M059J (cell line): ENCODE results near the gene LUZP2. TPM values are rescaled to one million over a fixed set of nuclear protein-coding genes. Genes with fewer than 3 reads are reported as not detected.

Source experiments
- DNase-seq: peaks from one replicate; pipeline ENCODE4 v3.0.0-alpha.2; 2012; ENCODE audit warnings: low read depth
- total RNA-seq: library from RNA; depleted of rRNA; stranded (reverse); fragments of >200 nt; shearing (Covaris generic); gene quantifications from 2 replicates; pipeline ENCODE4 v1.2.3, GENCODE V29; 2014

The LUZP2 gene
- total RNA-seq, 1 experiment from 2014 or later, result 3.2 TPM

- peak; percentile 41 for DNase-seq
Observed at GRCh38 chr11:24635588-24636290, 138.9 kb downstream of the LUZP2 start.

DNA sequence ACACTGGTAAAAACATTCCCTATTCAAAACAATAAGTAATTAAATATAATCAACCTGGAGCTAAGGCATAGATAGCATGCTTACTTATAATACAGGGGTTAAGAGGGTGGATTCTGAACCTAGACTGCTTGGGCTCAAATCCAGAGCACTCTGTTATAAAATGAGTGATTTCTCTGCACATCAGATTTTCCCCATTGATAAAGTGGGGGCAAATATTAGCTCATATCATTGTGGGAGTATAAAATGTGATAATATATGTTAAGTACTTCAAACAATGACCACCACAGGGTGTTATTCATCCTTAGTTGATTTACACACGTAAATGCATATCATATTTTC lies 139.4 kb downstream of the LUZP2 start:
- DNase-seq, result no peak

GRCh38 chr11:24637520-24637919 lies 140.7 kb downstream of the LUZP2 start:
- DNase-seq, result no peak

DNA sequence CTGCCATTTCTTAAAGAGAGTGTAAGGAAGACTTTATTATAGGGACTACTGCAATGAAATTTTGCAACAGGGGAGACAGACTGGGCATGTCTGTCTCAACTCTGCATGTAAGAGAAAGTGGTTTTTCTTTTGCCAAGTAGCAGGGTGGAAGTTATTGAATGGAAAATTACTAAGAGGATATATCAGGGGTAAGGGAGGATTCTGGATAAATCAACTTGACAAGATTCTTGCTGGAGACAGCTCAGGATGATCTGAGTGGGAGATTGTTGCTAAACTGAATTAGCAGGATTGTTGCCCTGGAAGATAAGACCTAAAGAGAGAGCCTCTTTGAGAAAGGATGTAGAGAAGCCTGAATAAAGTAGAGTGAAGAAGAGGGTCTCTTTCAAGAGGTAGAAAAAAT lies 145.8 kb downstream of the LUZP2 start:
- DNase-seq, result no peak

GRCh38 chr11:24645563-24645962 lies 148.7 kb downstream of the LUZP2 start:
- no peak for DNase-seq

DNA sequence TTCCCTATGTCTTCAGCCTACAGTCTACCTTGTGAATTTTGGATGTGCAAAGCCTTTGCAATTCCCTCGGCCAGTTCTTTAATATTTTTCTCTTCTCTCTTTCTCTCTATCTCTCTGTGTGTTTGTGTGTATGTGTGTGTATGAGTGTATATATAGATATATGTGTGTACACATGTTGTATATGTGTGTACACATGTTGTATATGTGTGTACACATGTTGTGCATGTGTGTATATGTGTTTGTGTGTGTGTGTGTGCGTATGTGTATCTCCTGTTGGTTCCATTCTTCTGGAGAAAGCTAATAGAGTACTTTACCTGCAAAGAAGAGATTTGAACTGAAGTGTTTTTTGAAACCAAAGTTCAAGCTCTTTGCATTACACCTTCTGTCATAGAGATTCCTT lies 155.0 kb downstream of the LUZP2 start:
- no peak for DNase-seq

DNA sequence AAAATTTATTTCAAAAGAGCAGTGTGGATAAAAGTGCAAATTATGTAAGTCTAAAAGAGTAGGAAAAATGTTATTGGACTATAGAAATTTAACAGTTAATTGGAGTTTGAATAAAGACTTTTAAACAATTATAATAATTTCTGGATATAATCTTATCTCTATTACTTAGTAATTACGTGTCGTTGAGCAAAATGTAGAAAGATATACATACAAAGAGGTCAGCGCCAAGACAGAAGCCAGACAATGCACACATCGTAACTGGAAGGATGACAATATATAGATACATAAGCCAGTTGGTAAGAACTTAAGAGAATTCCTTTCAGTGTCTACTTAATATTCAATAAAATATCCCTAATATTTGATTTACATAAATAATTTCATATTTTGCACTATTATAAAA lies 157.0 kb downstream of the LUZP2 start:
- DNase-seq, result no peak

DNA sequence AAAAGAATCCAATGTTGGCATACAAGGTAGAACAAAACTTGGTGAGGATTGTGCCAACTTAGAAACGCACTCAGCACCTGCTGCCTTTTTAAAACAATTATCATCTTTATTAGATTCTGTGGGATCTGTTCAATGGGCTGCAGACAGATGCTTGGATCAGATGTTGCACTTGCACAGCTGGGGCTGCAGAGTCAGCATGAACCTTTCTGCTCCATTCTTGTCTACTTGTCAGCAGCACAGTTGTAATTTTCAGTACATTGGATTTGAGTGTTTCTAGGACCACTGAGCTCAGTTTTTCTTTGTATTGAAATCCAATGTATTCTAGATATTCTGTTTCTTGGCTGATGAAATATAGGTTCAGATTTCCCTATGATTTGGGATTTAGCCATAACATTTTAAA lies 164.5 kb downstream of the LUZP2 start:
- DNase-seq, result no peak

DNA sequence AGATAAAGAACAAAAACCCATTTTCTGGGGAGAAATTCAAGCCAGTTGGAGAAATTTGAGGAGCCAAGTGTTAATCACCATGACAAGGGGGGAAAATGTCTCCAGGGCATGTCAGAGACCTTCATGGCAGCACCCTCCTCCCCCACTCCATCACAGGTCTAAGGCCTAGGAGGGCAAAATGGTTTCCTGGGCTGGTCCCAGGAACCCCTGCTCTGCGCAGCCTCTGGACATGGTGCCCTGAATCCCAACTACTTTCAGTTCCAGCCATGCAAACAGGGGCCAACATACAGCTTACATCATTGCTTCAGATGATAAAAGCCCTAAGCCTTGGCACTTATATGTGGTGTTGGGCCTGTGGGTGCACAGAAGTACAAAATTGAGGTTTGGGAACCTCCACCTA lies 167.5 kb downstream of the LUZP2 start:
- DNase-seq, result no peak

DNA sequence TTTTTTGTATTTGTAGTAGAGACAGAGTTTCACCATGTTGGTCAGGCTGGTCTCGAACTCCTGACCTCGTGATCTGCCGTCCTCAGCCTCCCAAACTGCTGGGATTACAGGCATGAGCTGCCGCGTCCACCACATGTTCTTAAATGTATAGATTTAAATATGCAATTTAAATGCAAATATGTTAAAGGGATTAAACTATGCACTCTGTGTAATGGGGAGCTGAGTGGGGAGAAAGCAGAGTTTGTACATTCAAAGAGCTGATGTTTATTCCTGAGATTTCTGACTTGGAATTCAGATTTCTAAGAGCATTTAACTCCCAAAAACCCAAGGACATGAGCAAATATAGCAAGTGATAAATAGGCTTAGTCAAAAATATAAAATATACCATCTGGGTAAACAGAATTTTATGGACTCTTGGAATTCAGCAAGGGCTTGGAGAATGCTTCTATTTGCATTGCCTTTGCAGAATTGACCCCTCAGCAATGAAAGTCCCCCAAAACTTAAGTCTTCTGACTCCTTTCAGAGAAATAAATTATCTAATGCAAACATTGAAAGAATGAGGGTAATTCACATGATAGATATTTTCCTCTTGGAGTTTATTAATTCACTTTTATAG lies 170.6 kb downstream of the LUZP2 start:
- DNase-seq, result no peak

GRCh38 chr11:24678703-24679348 lies 182.0 kb downstream of the LUZP2 start:
- no peak for DNase-seq

DNA sequence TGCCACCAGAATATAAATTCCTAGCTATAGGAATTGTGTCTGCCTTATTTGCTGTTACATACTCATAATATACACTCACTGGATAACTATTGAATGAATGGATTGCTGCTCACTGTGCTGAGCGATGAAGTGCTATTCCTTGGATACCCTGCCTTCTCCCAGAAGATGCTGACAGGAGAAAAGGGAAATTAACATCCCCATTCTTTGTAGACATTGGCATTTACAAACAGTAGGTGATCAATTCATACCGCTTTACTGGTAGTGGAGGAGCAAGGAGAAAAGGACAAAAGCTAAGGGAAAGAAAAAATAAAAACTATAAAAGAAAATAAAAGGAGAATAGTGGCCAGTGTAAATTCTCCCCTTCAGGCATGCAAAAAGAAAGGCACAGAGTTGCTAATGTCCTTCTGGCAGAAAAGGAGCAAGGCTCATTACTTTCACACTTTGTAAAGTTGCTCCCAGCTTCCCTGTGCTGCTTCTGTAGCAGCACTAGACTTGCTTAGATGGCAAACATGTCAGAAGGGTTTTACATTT lies 183.0 kb downstream of the LUZP2 start:
- DNase-seq, result no peak

DNA sequence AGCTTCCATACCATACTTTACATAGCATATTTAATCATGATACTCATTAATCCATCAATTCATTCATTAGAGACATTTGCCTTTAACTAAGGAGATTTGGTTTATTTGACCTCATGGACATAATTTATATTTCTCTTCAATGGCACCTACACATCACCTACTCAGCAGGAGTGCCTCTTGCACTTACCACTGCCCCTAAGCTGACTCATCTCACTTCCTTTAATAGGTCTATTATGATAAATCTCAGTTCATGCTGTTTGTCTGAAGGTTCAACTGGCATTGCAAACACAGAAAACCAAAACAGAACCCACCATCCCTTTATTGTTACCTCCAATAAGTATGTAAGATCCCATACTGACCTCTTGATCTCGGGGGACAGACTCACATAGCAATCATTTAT lies 186.7 kb downstream of the LUZP2 start:
- no peak for DNase-seq

DNA sequence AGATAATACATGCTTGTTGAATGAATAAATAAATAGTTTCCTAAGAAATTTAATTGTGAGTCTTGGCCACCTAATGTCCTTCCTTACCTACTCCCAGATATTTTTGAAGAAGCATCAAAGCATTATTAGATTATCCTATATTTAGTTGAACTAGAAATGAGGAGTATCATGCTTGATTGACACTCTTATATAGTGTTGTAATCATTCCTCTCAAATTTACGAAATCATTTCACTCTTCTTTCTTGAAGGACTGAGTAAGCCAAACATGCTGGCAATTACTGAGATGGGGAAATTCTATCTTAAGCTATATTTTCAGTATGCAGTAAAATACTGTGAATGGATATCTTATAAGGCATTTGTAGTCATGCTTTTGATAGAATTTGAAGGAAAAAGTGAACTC lies 189.0 kb downstream of the LUZP2 start:
- no peak for DNase-seq

GRCh38 chr11:24687531-24688147 lies 190.8 kb downstream of the LUZP2 start:
- DNase-seq, result no peak

DNA sequence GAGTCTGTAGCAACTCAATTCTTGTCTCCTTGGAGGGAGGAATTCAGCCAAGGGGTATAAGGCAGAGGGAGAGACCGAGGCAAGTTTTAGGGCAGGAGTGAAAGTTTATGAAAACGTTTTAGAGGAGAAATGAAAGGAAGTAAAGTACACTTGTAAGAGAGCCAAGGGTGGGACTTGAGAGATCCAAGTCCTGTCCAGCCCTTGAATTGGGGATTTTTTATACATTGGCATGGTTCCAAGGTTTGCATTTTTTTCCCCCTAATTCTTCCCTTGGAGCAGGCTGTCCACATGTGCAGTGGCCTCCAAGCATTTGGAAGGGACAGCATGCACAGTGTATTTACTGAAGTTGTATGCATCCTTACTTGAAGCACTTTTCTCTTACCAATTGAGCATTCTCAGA lies 192.1 kb downstream of the LUZP2 start:
- no peak for DNase-seq

DNA sequence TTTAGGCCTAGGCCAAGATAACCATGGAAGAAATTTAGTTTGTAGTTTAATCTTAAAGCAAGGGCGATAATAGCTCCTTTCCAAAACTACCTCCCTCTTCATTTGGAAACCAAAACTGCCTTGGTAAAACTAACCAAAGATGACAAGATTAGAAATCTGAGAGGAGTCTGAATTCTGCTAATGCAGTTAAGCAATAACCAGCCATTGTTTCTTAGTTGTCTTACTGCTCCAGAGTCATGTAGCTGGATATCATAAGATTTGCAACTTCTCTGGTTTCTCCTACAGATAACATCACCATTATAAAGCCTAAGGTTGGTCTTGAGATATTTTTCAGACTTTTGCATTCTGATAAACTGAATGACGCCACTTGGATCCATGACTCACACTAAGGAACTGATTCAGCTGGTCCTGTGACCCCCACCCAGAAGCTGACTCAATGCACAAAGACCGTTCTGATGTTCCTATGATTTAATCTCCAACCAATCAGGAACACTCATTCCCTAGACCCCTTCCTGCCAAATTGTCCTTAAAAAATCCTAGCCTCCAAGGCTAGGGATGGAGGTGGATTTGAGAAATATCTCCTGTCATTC lies 200.8 kb downstream of the LUZP2 start:
- DNase-seq, result peak; percentile 46

DNA sequence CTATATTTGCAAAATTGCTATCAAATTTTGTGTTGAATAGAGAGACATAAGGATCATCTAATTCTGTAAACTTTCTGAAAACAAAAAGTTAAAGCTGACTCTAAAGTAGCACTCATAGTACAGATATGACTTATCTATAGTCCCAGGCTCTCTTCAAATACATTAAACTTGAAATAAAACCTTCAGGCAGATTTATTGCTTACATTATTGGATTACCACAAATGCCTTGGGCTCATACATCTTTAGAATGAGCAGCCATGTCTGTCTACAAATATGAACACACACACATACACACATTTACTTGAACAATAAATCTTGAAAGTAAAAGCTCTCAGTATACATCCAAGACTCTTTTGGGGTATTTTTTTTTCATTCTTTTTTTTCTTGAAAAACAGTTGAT lies 207.9 kb downstream of the LUZP2 start:
- DNase-seq, result no peak

DNA sequence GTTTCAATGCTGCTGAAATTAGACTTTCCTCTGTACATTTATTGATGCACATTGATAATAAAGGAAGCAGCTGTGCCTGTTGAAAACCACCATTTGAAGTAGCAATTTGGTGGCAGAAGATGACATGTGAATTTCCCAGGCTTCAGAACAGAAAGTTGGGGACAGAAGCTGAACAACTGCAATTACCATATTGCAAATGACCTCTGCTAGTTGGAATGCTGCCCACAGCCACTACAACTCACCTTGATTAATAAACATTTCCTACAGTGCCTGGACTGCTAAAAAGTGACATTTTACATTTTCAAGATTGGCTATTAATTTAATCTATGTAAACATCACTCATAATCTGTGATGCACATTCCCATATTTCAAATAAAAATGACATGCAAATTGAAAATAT lies 208.6 kb downstream of the LUZP2 start:
- DNase-seq, result no peak

GRCh38 chr11:24708616-24709015 lies 211.8 kb downstream of the LUZP2 start:
- DNase-seq, result no peak

- DNase-seq, result no peak
Observed at GRCh38 chr11:24709928-24710565, 213.2 kb downstream of the LUZP2 start.

DNA sequence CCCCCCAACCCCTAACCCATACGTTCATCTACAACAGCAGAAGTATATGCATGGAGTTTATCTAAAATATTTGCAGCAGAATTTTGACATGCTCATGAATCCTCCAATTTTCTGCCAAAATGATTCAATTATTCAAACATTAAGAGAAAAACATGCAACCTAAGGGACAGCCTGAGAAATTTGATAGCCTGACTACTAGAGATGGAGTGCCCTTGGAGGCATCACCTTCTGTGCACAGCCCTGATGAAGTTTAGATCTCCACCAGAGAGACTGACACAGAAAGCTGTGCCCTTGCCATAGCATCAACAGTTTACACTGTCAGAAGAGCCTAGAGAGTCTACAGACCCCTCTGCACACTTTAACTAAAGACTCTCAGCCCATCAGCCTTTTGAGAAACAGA lies 217.7 kb downstream of the LUZP2 start:
- DNase-seq, result no peak
